NOMO-1 treated with dmso at 0.1 percent for 144 hours (cell line): Measurements from ENCODE around the gene CDK18.
A peak's percentile ranks its signal among the peaks of the same experiment; 100 is the strongest.

ENCODE experiments used
- DNase-seq: peaks from one replicate; lab custom pipeline; 2025; ENCODE audit not compliant: unreplicated experiment; lab: John Stamatoyannopoulos, UW

CDK18 gene

GRCh38 chr1:205521686-205522085 lies 17.2 kb downstream of the CDK18 start:
- no peak for DNase-seq

GRCh38 chr1:205522692-205523091 lies 18.2 kb downstream of the CDK18 start:
- DNase-seq = no peak

- DNase-seq = no peak
Measured at GRCh38 chr1:205523261-205523890, 18.9 kb downstream of the CDK18 start.

DNA sequence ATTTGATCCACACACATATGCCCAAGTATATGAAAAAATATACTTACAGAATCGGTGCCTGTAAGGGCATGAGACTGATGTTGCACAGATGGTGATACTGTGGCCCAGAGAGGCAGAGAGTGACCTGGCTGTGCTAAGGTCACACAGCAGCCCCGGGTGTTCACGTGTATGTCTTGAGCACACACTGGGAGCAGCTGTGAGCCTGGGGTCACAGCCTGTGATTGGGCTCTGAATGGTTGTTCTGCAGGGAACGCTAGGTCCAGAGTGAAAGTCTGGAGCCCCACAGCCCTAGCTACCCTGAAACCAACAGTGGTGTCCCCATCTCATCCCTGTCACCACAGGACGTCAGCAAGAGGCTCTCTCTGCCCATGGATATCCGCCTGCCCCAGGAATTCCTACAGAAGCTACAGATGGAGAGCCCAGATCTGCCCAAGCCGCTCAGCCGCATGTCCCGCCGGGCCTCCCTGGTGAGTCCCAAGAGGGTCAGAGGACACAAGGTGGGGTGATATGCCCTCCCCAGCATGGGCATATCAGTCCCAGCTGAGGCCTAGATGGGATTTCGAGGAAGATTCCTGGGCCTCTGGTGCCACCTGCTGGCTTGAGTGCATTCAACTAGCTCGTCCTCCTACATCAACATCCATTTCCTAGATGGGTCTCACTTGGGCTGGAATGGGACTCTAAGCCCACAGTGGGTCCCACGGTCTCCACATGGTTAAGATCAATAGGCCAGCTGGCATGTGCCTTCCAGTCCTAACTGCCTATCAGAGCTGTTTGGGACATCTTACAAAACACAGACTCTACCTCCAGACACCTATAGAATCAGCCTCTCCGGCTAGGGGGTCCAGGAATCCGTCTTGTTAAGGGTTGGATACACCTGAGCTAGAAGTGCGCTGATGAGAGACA lies 19.7 kb downstream of the CDK18 start:
- DNase-seq = peak; percentile 18

GRCh38 chr1:205524794-205525101 lies 20.3 kb downstream of the CDK18 start:
- DNase-seq = no peak

DNA sequence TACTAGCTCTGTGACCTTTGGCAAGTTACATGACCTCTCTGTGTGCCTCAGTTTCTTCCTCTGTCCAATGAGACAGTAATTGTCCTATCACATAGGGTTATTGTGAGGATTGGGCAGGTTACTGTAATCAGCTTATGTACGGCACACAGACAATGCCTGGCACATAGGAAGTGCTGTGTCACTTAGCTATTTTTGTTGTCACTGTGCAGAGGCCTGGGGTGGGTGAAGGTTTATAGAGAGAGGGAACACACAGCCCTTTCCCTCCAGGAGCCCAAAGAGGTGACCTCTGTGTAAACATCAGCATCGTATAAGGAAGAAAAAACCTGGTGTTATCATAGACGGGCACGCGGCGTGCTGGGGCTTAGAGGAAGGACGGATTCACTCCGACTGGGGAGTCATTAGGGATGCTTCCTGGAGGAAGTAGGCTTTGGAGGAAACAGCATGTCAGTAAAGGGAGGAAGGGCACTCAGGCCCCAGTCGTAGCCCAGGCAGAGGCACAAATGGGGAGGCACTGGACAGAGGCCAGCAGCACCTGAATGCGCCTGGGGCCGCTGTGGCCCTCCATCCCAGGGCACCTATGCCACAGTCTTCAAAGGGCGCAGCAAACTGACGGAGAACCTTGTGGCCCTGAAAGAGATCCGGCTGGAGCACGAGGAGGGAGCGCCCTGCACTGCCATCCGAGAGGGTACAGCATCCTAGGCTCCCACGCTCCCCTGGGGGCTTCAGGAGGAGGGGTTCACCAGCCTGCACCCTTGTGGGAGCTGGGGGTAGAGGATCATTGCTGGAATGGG lies 21.2 kb downstream of the CDK18 start:
- DNase-seq = no peak

GRCh38 chr1:205526431-205526830 lies 22.0 kb downstream of the CDK18 start:
- no peak for DNase-seq

GRCh38 chr1:205527931-205528330 lies 23.5 kb downstream of the CDK18 start:
- no peak for DNase-seq

GRCh38 chr1:205528446-205528886 lies 24.0 kb downstream of the CDK18 start:
- no peak for DNase-seq

DNA sequence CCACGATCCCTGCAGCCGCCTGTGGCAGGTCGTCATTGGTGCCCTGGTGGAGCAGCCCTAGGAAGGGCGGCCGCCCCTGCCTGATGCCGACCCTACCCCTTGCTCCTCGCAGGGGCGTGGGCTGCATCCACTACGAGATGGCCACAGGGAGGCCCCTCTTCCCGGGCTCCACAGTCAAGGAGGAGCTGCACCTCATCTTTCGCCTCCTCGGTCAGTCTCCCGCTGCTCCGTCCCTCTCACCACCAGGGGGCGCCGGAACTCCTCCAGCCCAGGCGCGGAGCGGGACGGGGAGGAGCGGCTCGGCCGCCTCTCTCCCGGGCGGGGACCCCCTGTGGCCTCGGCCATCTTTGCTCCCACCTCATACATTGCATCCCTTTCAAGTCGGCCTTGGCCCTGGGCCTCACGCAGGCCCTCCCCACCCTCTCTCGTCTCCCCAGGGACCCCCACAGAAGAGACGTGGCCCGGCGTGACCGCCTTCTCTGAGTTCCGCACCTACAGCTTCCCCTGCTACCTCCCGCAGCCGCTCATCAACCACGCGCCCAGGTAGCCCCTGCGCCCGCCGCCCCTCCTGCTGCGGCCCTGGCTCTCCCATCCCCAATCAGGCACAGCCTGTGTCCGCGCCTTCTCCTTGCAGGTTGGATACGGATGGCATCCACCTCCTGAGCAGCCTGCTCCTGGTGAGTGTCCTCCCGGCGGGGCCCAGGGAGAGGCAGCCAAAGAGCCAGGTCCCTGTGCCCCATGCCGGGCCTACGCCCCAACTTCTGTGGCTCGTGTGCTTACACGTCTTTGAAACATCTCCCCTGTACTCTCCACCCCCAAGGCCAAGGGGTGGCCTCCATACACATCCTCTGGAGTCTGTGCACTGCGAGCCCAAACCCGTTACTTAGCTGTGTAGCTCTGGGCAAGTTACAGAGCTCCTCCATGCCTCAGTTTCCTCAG lies 24.7 kb downstream of the CDK18 start:
- peak; percentile 11 for DNase-seq

- DNase-seq = no peak
Measured at GRCh38 chr1:205530116-205530515, 25.6 kb downstream of the CDK18 start.

DNA sequence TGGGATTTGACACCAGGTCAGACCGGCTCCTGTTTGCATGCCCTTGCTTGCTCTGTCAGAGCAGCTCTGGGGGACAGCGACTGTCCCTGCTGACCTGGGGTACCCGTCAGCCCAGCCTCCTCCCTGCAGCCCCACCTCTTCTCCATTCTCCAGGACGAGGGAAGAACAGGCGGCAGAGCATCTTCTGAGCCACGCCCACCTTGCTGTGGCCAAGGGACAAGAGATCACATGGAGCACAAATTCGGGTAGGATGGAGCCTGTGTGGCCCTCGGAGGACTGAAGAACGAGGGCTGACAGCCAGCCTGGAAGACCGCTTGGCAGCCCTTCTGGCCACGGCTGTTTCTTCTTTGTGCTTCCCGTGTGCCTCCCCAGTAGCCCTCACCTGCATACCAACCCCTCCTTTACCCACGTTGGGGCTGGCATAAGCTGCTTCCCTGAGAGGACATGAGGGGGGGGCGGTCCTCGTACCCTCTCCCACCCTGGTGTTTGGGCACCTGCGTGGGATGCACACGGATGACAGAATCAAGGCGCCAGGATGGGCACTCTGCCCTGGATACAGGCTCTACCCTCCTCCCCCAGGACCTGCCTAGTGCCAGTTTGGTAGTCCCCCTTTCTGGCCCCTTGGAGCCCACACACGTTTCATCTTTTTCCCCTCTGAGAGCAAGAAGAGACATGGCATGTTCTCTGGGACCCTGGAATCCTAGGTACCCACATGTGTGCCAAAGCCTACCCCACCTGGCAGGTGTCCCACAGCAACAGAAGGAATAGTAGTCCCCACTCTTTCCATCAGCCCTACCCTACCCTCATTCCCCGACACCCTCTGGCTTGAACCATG lies 26.9 kb downstream of the CDK18 start:
- DNase-seq = no peak

DNA sequence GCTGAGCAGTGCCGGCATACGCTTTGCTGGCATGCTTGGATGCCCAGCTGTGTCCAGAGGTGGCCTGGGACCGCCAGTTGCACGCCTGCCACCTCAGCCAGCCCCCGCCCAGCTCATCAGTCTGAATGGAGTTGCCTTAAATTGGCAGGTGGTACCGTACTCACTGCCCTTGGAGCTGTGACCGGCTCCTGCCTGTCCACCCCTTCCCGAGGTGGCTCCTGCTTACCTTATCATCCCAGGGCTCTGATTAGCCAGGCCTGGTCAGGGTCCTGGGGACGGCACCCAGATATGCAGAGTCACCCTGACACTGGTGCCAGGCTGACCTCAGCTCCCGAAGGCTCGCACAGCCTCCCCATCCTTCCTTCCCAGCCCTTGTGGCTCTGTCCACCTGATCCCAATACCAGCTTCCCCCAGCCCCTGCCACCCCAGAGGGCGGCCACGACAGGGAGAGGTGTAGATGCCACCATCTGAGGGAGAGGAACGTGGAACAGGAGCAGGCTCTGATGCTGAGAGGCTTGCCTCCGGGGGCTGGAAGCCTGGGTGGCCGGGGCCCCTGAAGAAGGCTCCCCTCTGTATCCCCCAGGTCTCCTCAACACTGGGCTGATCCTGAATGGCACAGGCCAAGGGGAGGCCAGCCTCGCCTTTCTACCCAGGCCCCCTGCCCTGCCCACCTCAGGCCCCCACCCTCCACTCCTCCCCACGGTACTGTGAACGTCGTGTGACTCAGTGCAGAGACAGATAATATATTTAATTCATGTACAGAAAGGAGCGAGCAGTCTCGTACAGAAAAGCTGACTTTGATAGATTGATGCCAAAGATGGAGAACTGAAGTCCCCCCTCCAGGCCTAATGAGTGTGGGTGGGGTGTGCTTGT lies 27.8 kb downstream of the CDK18 start:
- no peak for DNase-seq

DNA sequence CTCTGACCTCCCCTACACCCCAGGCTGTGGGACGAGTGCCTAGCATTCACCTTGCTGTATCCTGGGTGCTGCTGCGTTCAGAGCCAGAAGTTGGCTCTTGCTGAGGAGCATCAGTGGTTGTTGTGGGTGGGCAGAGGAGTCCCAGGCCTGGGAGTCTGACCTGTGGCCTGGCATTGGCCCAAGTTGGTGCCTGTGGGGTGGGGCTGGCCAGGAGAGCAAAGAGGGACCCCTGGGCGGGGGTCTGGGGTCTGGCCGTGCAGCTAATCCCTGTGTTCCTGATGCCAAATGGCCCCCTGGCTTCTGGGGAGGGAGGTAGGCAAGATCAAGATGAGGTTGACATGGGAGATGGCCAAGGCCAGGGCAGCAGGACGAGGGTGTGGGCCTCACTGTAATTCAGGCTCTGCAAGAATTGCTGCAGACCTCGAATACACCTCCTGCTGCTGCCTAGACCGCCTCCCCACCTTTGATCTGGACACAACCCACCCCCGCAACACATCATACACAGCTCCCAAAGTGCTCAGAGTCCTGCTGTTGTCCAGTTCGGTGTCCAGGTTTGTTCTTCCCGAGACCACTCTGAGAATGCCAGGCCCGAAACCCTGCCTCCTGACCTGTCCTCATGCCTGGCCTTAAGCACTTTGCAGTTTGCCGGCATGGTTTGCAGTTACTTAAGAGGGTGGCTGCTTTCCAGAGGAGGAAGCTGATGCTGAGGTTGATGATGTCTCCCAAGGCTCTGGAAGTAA lies 28.7 kb downstream of the CDK18 start:
- no peak for DNase-seq

GRCh38 chr1:205533748-205534443 lies 29.4 kb downstream of the CDK18 start:
- no peak for DNase-seq

DNA sequence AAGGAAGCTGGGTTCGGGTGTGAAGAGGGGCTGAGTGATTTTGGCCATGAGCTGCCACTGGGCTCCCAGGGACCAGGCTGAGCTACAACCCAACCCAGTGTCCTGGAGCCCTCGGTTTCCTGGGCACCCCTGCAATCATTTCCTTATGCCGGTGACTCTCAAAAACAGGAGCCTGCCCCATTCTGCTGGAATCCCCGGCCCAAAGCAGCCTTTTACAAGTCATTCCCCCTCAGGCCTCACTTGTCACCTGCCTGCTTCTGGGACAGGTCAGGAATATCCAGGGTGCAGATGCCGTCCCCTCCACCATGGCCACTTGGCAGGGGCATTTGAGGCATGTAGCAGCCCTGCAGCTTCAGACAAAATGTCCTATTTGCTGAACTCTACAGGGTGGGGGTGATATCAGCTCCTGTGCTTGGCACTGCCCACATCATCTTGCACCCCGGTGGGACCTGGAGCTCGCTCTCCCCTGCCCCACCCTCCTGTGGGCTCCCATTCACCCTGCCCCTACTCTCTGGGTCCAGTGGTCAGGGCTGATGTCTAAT lies 30.0 kb downstream of the CDK18 start:
- no peak for DNase-seq

DNA sequence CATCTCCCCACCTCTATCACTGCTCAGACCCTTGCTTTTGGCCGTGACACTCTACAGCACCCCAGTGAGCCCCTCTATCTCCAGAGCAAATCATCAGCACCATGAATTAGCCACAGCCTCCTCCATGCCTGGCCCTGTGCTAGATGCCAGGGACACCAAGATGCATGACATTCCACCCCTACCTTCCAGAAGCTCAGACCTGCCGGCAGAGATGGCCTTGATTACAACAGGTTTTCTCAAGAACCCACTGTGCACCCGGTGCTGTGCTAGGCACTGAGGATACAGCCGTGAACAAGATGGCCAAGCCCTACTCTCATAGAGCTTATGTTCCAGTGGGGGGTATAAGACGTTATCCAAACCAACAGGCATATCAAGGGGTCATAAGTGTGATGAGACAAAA lies 30.6 kb downstream of the CDK18 start:
- DNase-seq = no peak
